Mesenchymal stem cell (in vitro differentiated cells and primary cell): Measurements from ENCODE around the gene GPS1.

Experiments used
- DNase-seq: peaks from one replicate; pipeline ENCODE4 v3.0.0-alpha.2; 2013
- H2AFZ ChIP-seq: one replicate; pipeline ENCODE4 v1.6.1; 2013; ENCODE audit warnings: low read depth, mild to moderate bottlenecking, control low read depth, inconsistent platforms, low read length, moderate library complexity
- H2AK5ac ChIP-seq: 2 replicates; pipeline ENCODE4 v1.6.1; 2013; ENCODE audit warnings: low read length, moderate library complexity, mild to moderate bottlenecking, inconsistent platforms; ENCODE audit not compliant: severe bottlenecking
- H2BK120ac ChIP-seq: one replicate; pipeline ENCODE4 v1.6.1; 2013; ENCODE audit warnings: low read depth, mild to moderate bottlenecking, inconsistent platforms, low read length, moderate library complexity
- H2BK12ac ChIP-seq, 2 experiments: one replicate each; pipeline ENCODE4 v1.6.1; 2013; ENCODE audit warnings: inconsistent platforms in 2 of 2, low read length in 2 of 2, mild to moderate bottlenecking in 2 of 2, moderate library complexity in 2 of 2, control low read depth in 1 of 2
- H2BK15ac ChIP-seq: one replicate; pipeline ENCODE4 v1.6.1; 2013; ENCODE audit warnings: mild to moderate bottlenecking, low read depth, inconsistent platforms; ENCODE audit not compliant: poor library complexity, severe bottlenecking
- H2BK5ac ChIP-seq: 2 replicates; pipeline ENCODE4 v1.6.1; 2013; ENCODE audit warnings: low read depth, mild to moderate bottlenecking, low read length, control low read depth, inconsistent platforms; ENCODE audit not compliant: poor library complexity, severe bottlenecking
- H3K14ac ChIP-seq, 2 experiments: one replicate each; pipeline ENCODE4 v1.6.1; 2013; ENCODE audit warnings: inconsistent platforms in 2 of 2, low read length in 2 of 2, control low read depth in 1 of 2, mild to moderate bottlenecking in 1 of 2, moderate library complexity in 1 of 2
- H3K18ac ChIP-seq, 2 experiments: one replicate each; pipeline ENCODE4 v1.6.1; 2013; ENCODE audit warnings: inconsistent platforms in 2 of 2, low read length in 2 of 2, control low read depth in 1 of 2, low read depth in 1 of 2, mild to moderate bottlenecking in 1 of 2
- H3K23ac ChIP-seq, 2 experiments: one replicate each; pipeline ENCODE4 v1.6.1; 2013; ENCODE audit warnings: inconsistent platforms in 2 of 2, low read length in 2 of 2, mild to moderate bottlenecking in 2 of 2, moderate library complexity in 2 of 2, control low read depth in 1 of 2
- H3K27ac ChIP-seq: 2 replicates; pipeline ENCODE4 v1.5.1; 2013; ENCODE audit warnings: mild to moderate bottlenecking, moderate library complexity, low read length, control low read depth, inconsistent platforms; ENCODE audit not compliant: poor library complexity, severe bottlenecking
- H3K27me3 ChIP-seq, 2 experiments: 2 replicates each; pipeline versions ENCODE4 v1.6.1 to v1.7.0; 2013; ENCODE audit warnings: low read length in 2 of 2, mild to moderate bottlenecking in 2 of 2, moderate library complexity in 2 of 2, control low read depth in 1 of 2, inconsistent platforms in 1 of 2; ENCODE audit not compliant: control insufficient read depth in 1 of 2, insufficient read depth in 1 of 2
- H3K36me3 ChIP-seq, 2 experiments: 2 replicates each; pipeline versions ENCODE4 v1.6.1 to v1.7.0; 2013; ENCODE audit warnings: low read length in 2 of 2, control low read depth in 1 of 2, inconsistent platforms in 1 of 2, low read depth in 1 of 2, mild to moderate bottlenecking in 1 of 2; ENCODE audit not compliant: insufficient read depth in 2 of 2, control insufficient read depth in 1 of 2
- H3K4ac ChIP-seq, 2 experiments: one replicate each; pipeline ENCODE4 v1.6.1; 2013; ENCODE audit warnings: inconsistent platforms in 2 of 2, low read length in 2 of 2, mild to moderate bottlenecking in 2 of 2, moderate library complexity in 2 of 2, control low read depth in 1 of 2, low read depth in 1 of 2
- H3K4me1 ChIP-seq: 2 replicates; pipeline ENCODE4 v1.6.1; 2013; ENCODE audit warnings: low read depth, low read length, control low read depth; ENCODE audit not compliant: control insufficient read depth, insufficient read depth
- H3K4me2 ChIP-seq: 2 replicates; pipeline ENCODE4 v1.6.1; 2013; ENCODE audit warnings: low read length, mild to moderate bottlenecking, inconsistent platforms; ENCODE audit not compliant: poor library complexity, severe bottlenecking
- H3K4me3 ChIP-seq, 2 experiments: 2 replicates each; pipeline versions ENCODE4 v1.5.1 to v1.7.0; 2013; ENCODE audit warnings: low read length in 2 of 2, mild to moderate bottlenecking in 2 of 2, control low read depth in 1 of 2, low read depth in 1 of 2; ENCODE audit not compliant: insufficient read depth in 1 of 2
- H3K79me1 ChIP-seq: replicated peaks from 2 replicates; pipeline ENCODE4 v1.6.1; 2013; ENCODE audit warnings: mild to moderate bottlenecking, control low read depth, low read length, inconsistent platforms; ENCODE audit not compliant: poor library complexity, severe bottlenecking
- H3K9ac ChIP-seq: 2 replicates; pipeline ENCODE4 v1.7.0; 2013; ENCODE audit warnings: mild to moderate bottlenecking, low read length, moderate library complexity
- H3K9me3 ChIP-seq: 2 replicates; pipeline ENCODE4 v1.7.0; 2013; ENCODE audit warnings: mild to moderate bottlenecking, low read length; ENCODE audit not compliant: control insufficient read depth
- H4K8ac ChIP-seq: one replicate; pipeline ENCODE4 v1.6.1; 2013; ENCODE audit warnings: inconsistent platforms, mild to moderate bottlenecking, low read length, moderate library complexity
- H4K91ac ChIP-seq: one replicate; pipeline ENCODE4 v1.6.1; 2013; ENCODE audit warnings: mild to moderate bottlenecking, low read length, inconsistent platforms
- WGBS: methylation state at CpG from one replicate; pipeline ENCODE4 v1.1.7; 2013; ENCODE audit warnings: mixed read lengths; 5-methylcytosine and 5-hydroxymethylcytosine counted together

The GPS1 gene

GRCh38 chr17:82013772-82014321 lies 37.9 kb upstream of the GPS1 start:
- Histone ChIP-seq H3K23ac (no peak overlapping the region), H3K14ac (no peak overlapping the region), H3K4me2 (no peak overlapping the region), H3K79me1 (peaks cover 2% of the 10 kb centered on the region), H2BK120ac (no peak overlapping the region), H3K9me3 (no peaks in the 10 kb centered on the region), H2AFZ (no peak overlapping the region), H3K36me3 (peaks cover 12 to 84% of the 10 kb centered on the region in 2 experiments), H2BK12ac (peak overlapping the region in 1 of 2 experiments; percentile 68), H2BK5ac (no peak overlapping the region), H3K18ac (no peak overlapping the region), H3K4ac (no peak overlapping the region), H2BK15ac (no peak overlapping the region), H3K27me3 (no peaks in the 10 kb centered on the region), H3K27ac (no peak overlapping the region), H3K9ac (no peak overlapping the region), H4K91ac (no peak overlapping the region), H2AK5ac (no peak overlapping the region), H3K4me3 (no peak overlapping the region), H3K4me1 (peaks cover 14% of the 10 kb centered on the region), H4K8ac (no peak overlapping the region)
- DNase-seq: no peak
- WGBS: 94% methylated on average over 16 of the region's 16 CpGs

- peaks cover 3% of the 10 kb centered on the region for H3K79me1 ChIP-seq
- H2AK5ac ChIP-seq: no peak overlapping the region
- peaks cover 11% of the 10 kb centered on the region for H3K4me1 ChIP-seq
- no peak overlapping the region for H4K8ac ChIP-seq
- peak overlapping the region in 1 of 2 experiments; percentile 16 for H2BK12ac ChIP-seq
- H3K4me2 ChIP-seq: no peak overlapping the region
- no peak overlapping the region for H3K9ac ChIP-seq
- H3K27ac ChIP-seq: no peak overlapping the region
- H3K14ac ChIP-seq: no peak overlapping the region
- H4K91ac ChIP-seq: peak overlapping the region; percentile 37
- H2BK5ac ChIP-seq: no peak overlapping the region
- H3K9me3 ChIP-seq: no peaks in the 10 kb centered on the region
- no peak overlapping the region for H2BK15ac ChIP-seq
- no peak for DNase-seq
- no peak overlapping the region for H3K4me3 ChIP-seq
- H3K4ac ChIP-seq: no peak overlapping the region
- WGBS: 96% methylated on average over 23 of the region's 23 CpGs
- no peak overlapping the region for H2BK120ac ChIP-seq
- no peak overlapping the region for H2AFZ ChIP-seq
- no peak overlapping the region for H3K23ac ChIP-seq
- H3K36me3 ChIP-seq: peaks cover 15 to 84% of the 10 kb centered on the region in 2 experiments
- no peaks in the 10 kb centered on the region for H3K27me3 ChIP-seq
- H3K18ac ChIP-seq: no peak overlapping the region
Observed at GRCh38 chr17:82014432-82014831, 37.3 kb upstream of the GPS1 start.

- Histone ChIP-seq H3K14ac (no peak overlapping the region), H2AK5ac (no peak overlapping the region), H3K4me2 (no peak overlapping the region), H3K36me3 (peaks cover 15 to 83% of the 10 kb centered on the region in 2 experiments), H3K9me3 (no peaks in the 10 kb centered on the region), H2BK15ac (no peak overlapping the region), H3K4me1 (peaks cover 14% of the 10 kb centered on the region), H4K8ac (no peak overlapping the region), H2AFZ (no peak overlapping the region), H3K23ac (no peak overlapping the region), H2BK12ac (no peak overlapping the region), H3K18ac (no peak overlapping the region), H3K4ac (no peak overlapping the region), H4K91ac (no peak overlapping the region), H3K9ac (no peak overlapping the region), H3K79me1 (peaks cover 7% of the 10 kb centered on the region), H3K4me3 (no peak overlapping the region), H3K27me3 (no peaks in the 10 kb centered on the region), H2BK120ac (no peak overlapping the region), H3K27ac (no peak overlapping the region), H2BK5ac (no peak overlapping the region)
- DNase-seq: no peak
- WGBS: 94% methylated on average over 13 of the region's 13 CpGs
Observed at GRCh38 chr17:82014971-82015310, 36.8 kb upstream of the GPS1 start.

GRCh38 chr17:82015311-82015971 lies 36.3 kb upstream of the GPS1 start:
- H3K9me3 ChIP-seq: no peaks in the 10 kb centered on the region
- no peak overlapping the region for H4K91ac ChIP-seq
- no peak overlapping the region for H2BK12ac ChIP-seq
- H2AFZ ChIP-seq: no peak overlapping the region
- H3K4me1 ChIP-seq: peaks cover 17% of the 10 kb centered on the region
- no peak overlapping the region for H3K4me2 ChIP-seq
- H3K27me3 ChIP-seq: no peaks in the 10 kb centered on the region
- H2AK5ac ChIP-seq: no peak overlapping the region
- H3K4ac ChIP-seq: no peak overlapping the region
- no peak overlapping the region for H3K18ac ChIP-seq
- no peak overlapping the region for H2BK5ac ChIP-seq
- H3K4me3 ChIP-seq: no peak overlapping the region
- no peak overlapping the region for H4K8ac ChIP-seq
- H3K36me3 ChIP-seq: peaks cover 15 to 87% of the 10 kb centered on the region in 2 experiments
- no peak overlapping the region for H2BK120ac ChIP-seq
- H3K27ac ChIP-seq: no peak overlapping the region
- H3K9ac ChIP-seq: no peak overlapping the region
- WGBS: 92% methylated on average over 19 of the region's 24 CpGs
- H3K23ac ChIP-seq: no peak overlapping the region
- no peak overlapping the region for H3K14ac ChIP-seq
- DNase-seq: no peak
- no peak overlapping the region for H2BK15ac ChIP-seq
- peaks cover 11% of the 10 kb centered on the region for H3K79me1 ChIP-seq
